ENCODE results near the gene GPR39.

The GPR39 gene

GRCh38 chr2:132557694-132558093 is 141.1 kb downstream of the GPR39 start:
- Histone ChIP-seq H3K4me1 (ENCODE audit: control insufficient read depth, low read length) (no peaks in the 10 kb centered on the region), H3K4me3 (ENCODE audit: low read length) (no peak overlapping the region), H3K4me2 (ENCODE audit: low read length) (no peak overlapping the region), H3K27me3 (ENCODE audit: control insufficient read depth, low read length) (no peaks in the 10 kb centered on the region), H4K20me1 (ENCODE audit: control insufficient read depth, insufficient read depth, low read depth, low read length) (no peaks in the 10 kb centered on the region), H3K9me2 (replicated peaks; ENCODE audit: control insufficient read depth, low read length) (no peaks in the 10 kb centered on the region), H3K36me3 (ENCODE audit: control insufficient read depth, low read length) (no peaks in the 10 kb centered on the region), H3F3A (ENCODE audit: control insufficient read depth, insufficient read depth) (no peaks in the 10 kb centered on the region), H3K9me3 (ENCODE audit: control insufficient read depth, insufficient read depth, low read length) (no peaks in the 10 kb centered on the region), H3K27ac (ENCODE audit: low read depth, low read length) (no peak overlapping the region), H3K79me2 (ENCODE audit: control insufficient read depth, low read length) (no peaks in the 10 kb centered on the region)
- TF ChIP-seq EZH2phosphoT487 (IDR thresholded peaks at IDR 0.05; ENCODE audit: borderline replicate concordance, low read length) = no peak
- no peak for TF ChIP-seq CTCF (IDR thresholded peaks at IDR 0.05; ENCODE audit: low read depth, low read length, poor library complexity, severe bottlenecking)

- Histone ChIP-seq H4K20me1 (ENCODE audit: control insufficient read depth, insufficient read depth, low read depth, low read length) (no peaks in the 10 kb centered on the region), H3K9me2 (replicated peaks; ENCODE audit: control insufficient read depth, low read length) (no peaks in the 10 kb centered on the region), H3K79me2 (ENCODE audit: control insufficient read depth, low read length) (no peaks in the 10 kb centered on the region), H3K4me3 (ENCODE audit: low read length) (no peak overlapping the region), H3K4me1 (ENCODE audit: control insufficient read depth, low read length) (no peaks in the 10 kb centered on the region), H3K4me2 (ENCODE audit: low read length) (no peak overlapping the region), H3K27ac (ENCODE audit: low read depth, low read length) (no peak overlapping the region), H3K27me3 (ENCODE audit: control insufficient read depth, low read length) (no peaks in the 10 kb centered on the region), H3F3A (ENCODE audit: control insufficient read depth, insufficient read depth) (no peaks in the 10 kb centered on the region), H3K36me3 (ENCODE audit: control insufficient read depth, low read length) (no peaks in the 10 kb centered on the region), H3K9me3 (ENCODE audit: control insufficient read depth, insufficient read depth, low read length) (no peaks in the 10 kb centered on the region)
- no peak for TF ChIP-seq EZH2phosphoT487 (IDR thresholded peaks at IDR 0.05; ENCODE audit: borderline replicate concordance, low read length)
- TF ChIP-seq CTCF (IDR thresholded peaks at IDR 0.05; ENCODE audit: low read depth, low read length, poor library complexity, severe bottlenecking) = no peak
Measured at GRCh38 chr2:132559326-132559725, 142.7 kb downstream of the GPR39 start.

GRCh38 chr2:132559921-132560320 is 143.3 kb downstream of the GPR39 start:
- H3K79me2 ChIP-seq (ENCODE audit: control insufficient read depth, low read length) = no peaks in the 10 kb centered on the region
- H3K4me3 ChIP-seq (ENCODE audit: low read length) = no peak overlapping the region
- H3K4me1 ChIP-seq (ENCODE audit: control insufficient read depth, low read length) = no peaks in the 10 kb centered on the region
- H3K36me3 ChIP-seq (ENCODE audit: control insufficient read depth, low read length) = no peaks in the 10 kb centered on the region
- no peaks in the 10 kb centered on the region for H3K9me2 ChIP-seq (replicated peaks; ENCODE audit: control insufficient read depth, low read length)
- no peak overlapping the region for H3K4me2 ChIP-seq (ENCODE audit: low read length)
- no peaks in the 10 kb centered on the region for H3K27me3 ChIP-seq (ENCODE audit: control insufficient read depth, low read length)
- no peak for TF ChIP-seq EZH2phosphoT487 (IDR thresholded peaks at IDR 0.05; ENCODE audit: borderline replicate concordance, low read length)
- TF ChIP-seq CTCF (IDR thresholded peaks at IDR 0.05; ENCODE audit: low read depth, low read length, poor library complexity, severe bottlenecking) = no peak
- H3K27ac ChIP-seq (ENCODE audit: low read depth, low read length) = no peak overlapping the region
- H3K9me3 ChIP-seq (ENCODE audit: control insufficient read depth, insufficient read depth, low read length) = no peaks in the 10 kb centered on the region
- no peaks in the 10 kb centered on the region for H4K20me1 ChIP-seq (ENCODE audit: control insufficient read depth, insufficient read depth, low read depth, low read length)
- no peaks in the 10 kb centered on the region for H3F3A ChIP-seq (ENCODE audit: control insufficient read depth, insufficient read depth)

GRCh38 chr2:132560562-132560961 is 144.0 kb downstream of the GPR39 start:
- H3K36me3 ChIP-seq (ENCODE audit: control insufficient read depth, low read length) = no peaks in the 10 kb centered on the region
- no peak overlapping the region for H3K27ac ChIP-seq (ENCODE audit: low read depth, low read length)
- H3K4me3 ChIP-seq (ENCODE audit: low read length) = no peak overlapping the region
- H4K20me1 ChIP-seq (ENCODE audit: control insufficient read depth, insufficient read depth, low read depth, low read length) = no peaks in the 10 kb centered on the region
- no peaks in the 10 kb centered on the region for H3K9me2 ChIP-seq (replicated peaks; ENCODE audit: control insufficient read depth, low read length)
- H3K4me1 ChIP-seq (ENCODE audit: control insufficient read depth, low read length) = no peaks in the 10 kb centered on the region
- TF ChIP-seq CTCF (IDR thresholded peaks at IDR 0.05; ENCODE audit: low read depth, low read length, poor library complexity, severe bottlenecking) (no peak), EZH2phosphoT487 (IDR thresholded peaks at IDR 0.05; ENCODE audit: borderline replicate concordance, low read length) (no peak)
- H3K9me3 ChIP-seq (ENCODE audit: control insufficient read depth, insufficient read depth, low read length) = no peaks in the 10 kb centered on the region
- H3K27me3 ChIP-seq (ENCODE audit: control insufficient read depth, low read length) = no peaks in the 10 kb centered on the region
- H3K79me2 ChIP-seq (ENCODE audit: control insufficient read depth, low read length) = no peaks in the 10 kb centered on the region
- no peak overlapping the region for H3K4me2 ChIP-seq (ENCODE audit: low read length)
- no peaks in the 10 kb centered on the region for H3F3A ChIP-seq (ENCODE audit: control insufficient read depth, insufficient read depth)
